ENCODE results near the gene TF.

Gene TF

GRCh38 chr3:133745981-133746711, at the start of gene TF:
TSS of gene TF (plus strand) at chr3:133746393. CDS start at chr3:133746441, 48 bp downstream.
- Histone ChIP-seq H3K27me3 (ENCODE audit: low read depth, low read length) (peaks cover 7% of the 10 kb centered on the region), H3K4me1 (ENCODE audit: control insufficient read depth in 1 of 2, insufficient read depth in 2 of 2, low read length in 2 of 2) (peaks cover 0 to 6% of the 10 kb centered on the region in 2 donors), H3K9me3 (ENCODE audit: control insufficient read depth in 1 of 2, low read length in 2 of 2) (no peaks in the 10 kb centered on the region), H3K36me3 (ENCODE audit: control insufficient read depth in 1 of 2, insufficient read depth in 2 of 2, low read length in 2 of 2) (no peaks in the 10 kb centered on the region), H3K27ac (ENCODE audit: low read length) (no peak within 1 kb of the TSS), H3K4me3 (ENCODE audit: low read depth in 1 of 2, low read length in 2 of 2) (peak within 1 kb of the TSS in 1 of 2 donors; percentile 46)

GRCh38 chr3:133697960-133698359, 48.2 kb upstream of the TF start:
- no peaks in the 10 kb centered on the region for H3K27me3 ChIP-seq (ENCODE audit: low read depth, low read length)
- H3K27ac ChIP-seq (ENCODE audit: low read length), result no peak overlapping the region
- H3K36me3 ChIP-seq (ENCODE audit: control insufficient read depth in 1 of 2, insufficient read depth in 2 of 2, low read length in 2 of 2), result no peaks in the 10 kb centered on the region
- H3K4me3 ChIP-seq (ENCODE audit: low read depth in 1 of 2, low read length in 2 of 2), result no peak overlapping the region
- H3K4me1 ChIP-seq (ENCODE audit: control insufficient read depth in 1 of 2, insufficient read depth in 2 of 2, low read length in 2 of 2), result no peaks in the 10 kb centered on the region
- H3K9me3 ChIP-seq (ENCODE audit: control insufficient read depth in 1 of 2, low read length in 2 of 2), result no peaks in the 10 kb centered on the region

- Histone ChIP-seq H3K27me3 (ENCODE audit: low read depth, low read length) (no peaks in the 10 kb centered on the region), H3K27ac (ENCODE audit: low read length) (no peak overlapping the region), H3K36me3 (ENCODE audit: control insufficient read depth in 1 of 2, insufficient read depth in 2 of 2, low read length in 2 of 2) (no peaks in the 10 kb centered on the region), H3K4me3 (ENCODE audit: low read depth in 1 of 2, low read length in 2 of 2) (no peak overlapping the region), H3K4me1 (ENCODE audit: control insufficient read depth in 1 of 2, insufficient read depth in 2 of 2, low read length in 2 of 2) (no peaks in the 10 kb centered on the region), H3K9me3 (ENCODE audit: control insufficient read depth in 1 of 2, low read length in 2 of 2) (no peaks in the 10 kb centered on the region)
These were observed 46.7 kb upstream of the TF start for GRCh38 chr3:133699467-133699866.

GRCh38 chr3:133699903-133700302, 46.3 kb upstream of the TF start:
- H3K27ac ChIP-seq (ENCODE audit: low read length), result no peak overlapping the region
- no peaks in the 10 kb centered on the region for H3K36me3 ChIP-seq (ENCODE audit: control insufficient read depth in 1 of 2, insufficient read depth in 2 of 2, low read length in 2 of 2)
- H3K27me3 ChIP-seq (ENCODE audit: low read depth, low read length), result no peaks in the 10 kb centered on the region
- H3K4me1 ChIP-seq (ENCODE audit: control insufficient read depth in 1 of 2, insufficient read depth in 2 of 2, low read length in 2 of 2), result no peaks in the 10 kb centered on the region
- H3K4me3 ChIP-seq (ENCODE audit: low read depth in 1 of 2, low read length in 2 of 2), result no peak overlapping the region
- no peaks in the 10 kb centered on the region for H3K9me3 ChIP-seq (ENCODE audit: control insufficient read depth in 1 of 2, low read length in 2 of 2)

GRCh38 chr3:133700351-133700750, 45.8 kb upstream of the TF start:
- H3K4me3 ChIP-seq (ENCODE audit: low read depth in 1 of 2, low read length in 2 of 2), result no peak overlapping the region
- H3K9me3 ChIP-seq (ENCODE audit: control insufficient read depth in 1 of 2, low read length in 2 of 2), result no peaks in the 10 kb centered on the region
- H3K4me1 ChIP-seq (ENCODE audit: control insufficient read depth in 1 of 2, insufficient read depth in 2 of 2, low read length in 2 of 2), result no peaks in the 10 kb centered on the region
- H3K27me3 ChIP-seq (ENCODE audit: low read depth, low read length), result no peaks in the 10 kb centered on the region
- no peaks in the 10 kb centered on the region for H3K36me3 ChIP-seq (ENCODE audit: control insufficient read depth in 1 of 2, insufficient read depth in 2 of 2, low read length in 2 of 2)
- H3K27ac ChIP-seq (ENCODE audit: low read length), result no peak overlapping the region

GRCh38 chr3:133701435-133702358, 44.5 kb upstream of the TF start:
- Histone ChIP-seq H3K4me3 (ENCODE audit: low read depth in 1 of 2, low read length in 2 of 2) (no peak overlapping the region), H3K36me3 (ENCODE audit: control insufficient read depth in 1 of 2, insufficient read depth in 2 of 2, low read length in 2 of 2) (no peaks in the 10 kb centered on the region), H3K4me1 (ENCODE audit: control insufficient read depth in 1 of 2, insufficient read depth in 2 of 2, low read length in 2 of 2) (no peaks in the 10 kb centered on the region), H3K27ac (ENCODE audit: low read length) (no peak overlapping the region), H3K27me3 (ENCODE audit: low read depth, low read length) (no peaks in the 10 kb centered on the region), H3K9me3 (ENCODE audit: control insufficient read depth in 1 of 2, low read length in 2 of 2) (no peaks in the 10 kb centered on the region)

- H3K27me3 ChIP-seq (ENCODE audit: low read depth, low read length), result no peaks in the 10 kb centered on the region
- H3K36me3 ChIP-seq (ENCODE audit: control insufficient read depth in 1 of 2, insufficient read depth in 2 of 2, low read length in 2 of 2), result no peaks in the 10 kb centered on the region
- no peaks in the 10 kb centered on the region for H3K4me1 ChIP-seq (ENCODE audit: control insufficient read depth in 1 of 2, insufficient read depth in 2 of 2, low read length in 2 of 2)
- no peak overlapping the region for H3K27ac ChIP-seq (ENCODE audit: low read length)
- no peak overlapping the region for H3K4me3 ChIP-seq (ENCODE audit: low read depth in 1 of 2, low read length in 2 of 2)
- H3K9me3 ChIP-seq (ENCODE audit: control insufficient read depth in 1 of 2, low read length in 2 of 2), result no peaks in the 10 kb centered on the region
These were observed 42.3 kb upstream of the TF start for GRCh38 chr3:133703915-133704314.

- Histone ChIP-seq H3K27ac (ENCODE audit: low read length) (no peak overlapping the region), H3K36me3 (ENCODE audit: control insufficient read depth in 1 of 2, insufficient read depth in 2 of 2, low read length in 2 of 2) (no peaks in the 10 kb centered on the region), H3K4me1 (ENCODE audit: control insufficient read depth in 1 of 2, insufficient read depth in 2 of 2, low read length in 2 of 2) (no peaks in the 10 kb centered on the region), H3K27me3 (ENCODE audit: low read depth, low read length) (no peaks in the 10 kb centered on the region), H3K9me3 (ENCODE audit: control insufficient read depth in 1 of 2, low read length in 2 of 2) (no peaks in the 10 kb centered on the region), H3K4me3 (ENCODE audit: low read depth in 1 of 2, low read length in 2 of 2) (no peak overlapping the region)
These were observed 40.2 kb upstream of the TF start for GRCh38 chr3:133706033-133706432.

GRCh38 chr3:133709139-133709750, 36.9 kb upstream of the TF start:
- H3K4me3 ChIP-seq (ENCODE audit: low read depth in 1 of 2, low read length in 2 of 2), result no peak overlapping the region
- no peak overlapping the region for H3K27ac ChIP-seq (ENCODE audit: low read length)
- no peaks in the 10 kb centered on the region for H3K9me3 ChIP-seq (ENCODE audit: control insufficient read depth in 1 of 2, low read length in 2 of 2)
- no peaks in the 10 kb centered on the region for H3K27me3 ChIP-seq (ENCODE audit: low read depth, low read length)
- no peaks in the 10 kb centered on the region for H3K4me1 ChIP-seq (ENCODE audit: control insufficient read depth in 1 of 2, insufficient read depth in 2 of 2, low read length in 2 of 2)
- no peaks in the 10 kb centered on the region for H3K36me3 ChIP-seq (ENCODE audit: control insufficient read depth in 1 of 2, insufficient read depth in 2 of 2, low read length in 2 of 2)

GRCh38 chr3:133711013-133711412, 35.2 kb upstream of the TF start:
- H3K4me3 ChIP-seq (ENCODE audit: low read depth in 1 of 2, low read length in 2 of 2), result no peak overlapping the region
- no peak overlapping the region for H3K27ac ChIP-seq (ENCODE audit: low read length)
- no peaks in the 10 kb centered on the region for H3K9me3 ChIP-seq (ENCODE audit: control insufficient read depth in 1 of 2, low read length in 2 of 2)
- no peaks in the 10 kb centered on the region for H3K27me3 ChIP-seq (ENCODE audit: low read depth, low read length)
- H3K36me3 ChIP-seq (ENCODE audit: control insufficient read depth in 1 of 2, insufficient read depth in 2 of 2, low read length in 2 of 2), result no peaks in the 10 kb centered on the region
- H3K4me1 ChIP-seq (ENCODE audit: control insufficient read depth in 1 of 2, insufficient read depth in 2 of 2, low read length in 2 of 2), result no peaks in the 10 kb centered on the region

GRCh38 chr3:133712017-133712416, 34.2 kb upstream of the TF start:
- H3K4me1 ChIP-seq (ENCODE audit: control insufficient read depth in 1 of 2, insufficient read depth in 2 of 2, low read length in 2 of 2), result no peaks in the 10 kb centered on the region

More at GRCh38 chr3:133712017-133712416, 34.2 kb upstream of the TF start:
- Histone ChIP-seq H3K9me3 (ENCODE audit: control insufficient read depth in 1 of 2, low read length in 2 of 2) (no peaks in the 10 kb centered on the region), H3K27me3 (ENCODE audit: low read depth, low read length) (no peaks in the 10 kb centered on the region), H3K4me3 (ENCODE audit: low read depth in 1 of 2, low read length in 2 of 2) (no peak overlapping the region), H3K27ac (ENCODE audit: low read length) (no peak overlapping the region), H3K36me3 (ENCODE audit: control insufficient read depth in 1 of 2, insufficient read depth in 2 of 2, low read length in 2 of 2) (no peaks in the 10 kb centered on the region)

All from muscle layer of duodenum (tissue), 2 donors.